ENCODE measurements around the gene KCNIP4.

Gene KCNIP4

GRCh38 chr4:20901851-20902250 is 1046.7 kb downstream of the KCNIP4 start:
- no peak for DNase-seq (ENCODE audit: low spot score)
- TF ChIP-seq, protein P1, sequence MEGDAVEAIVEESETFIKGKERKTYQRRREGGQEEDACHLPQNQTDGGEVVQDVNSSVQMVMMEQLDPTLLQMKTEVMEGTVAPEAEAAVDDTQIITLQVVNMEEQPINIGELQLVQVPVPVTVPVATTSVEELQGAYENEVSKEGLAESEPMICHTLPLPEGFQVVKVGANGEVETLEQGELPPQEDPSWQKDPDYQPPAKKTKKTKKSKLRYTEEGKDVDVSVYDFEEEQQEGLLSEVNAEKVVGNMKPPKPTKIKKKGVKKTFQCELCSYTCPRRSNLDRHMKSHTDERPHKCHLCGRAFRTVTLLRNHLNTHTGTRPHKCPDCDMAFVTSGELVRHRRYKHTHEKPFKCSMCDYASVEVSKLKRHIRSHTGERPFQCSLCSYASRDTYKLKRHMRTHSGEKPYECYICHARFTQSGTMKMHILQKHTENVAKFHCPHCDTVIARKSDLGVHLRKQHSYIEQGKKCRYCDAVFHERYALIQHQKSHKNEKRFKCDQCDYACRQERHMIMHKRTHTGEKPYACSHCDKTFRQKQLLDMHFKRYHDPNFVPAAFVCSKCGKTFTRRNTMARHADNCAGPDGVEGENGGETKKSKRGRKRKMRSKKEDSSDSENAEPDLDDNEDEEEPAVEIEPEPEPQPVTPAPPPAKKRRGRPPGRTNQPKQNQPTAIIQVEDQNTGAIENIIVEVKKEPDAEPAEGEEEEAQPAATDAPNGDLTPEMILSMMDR (IDR thresholded peaks at IDR 0.05) = no peak
- H3K27ac ChIP-seq = no peak overlapping the region

DNA sequence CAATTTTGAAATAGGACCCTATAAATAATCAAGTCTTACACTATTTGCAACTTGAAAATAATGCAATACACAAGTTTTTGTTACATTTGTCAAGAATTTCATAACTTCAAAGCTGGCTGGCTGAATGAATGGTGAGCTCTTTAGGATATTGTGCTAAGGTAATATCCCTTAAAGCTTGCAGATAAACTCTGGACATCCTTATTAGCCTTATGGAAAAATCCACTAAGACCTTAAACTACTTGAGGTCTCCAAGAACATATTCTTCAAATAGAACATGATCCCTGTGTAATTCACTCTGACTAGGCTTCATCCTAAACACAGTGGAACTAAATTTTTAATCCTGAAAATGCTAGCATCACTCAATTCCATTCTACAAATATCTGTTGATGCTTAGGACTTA is 1049.0 kb downstream of the KCNIP4 start:
- H3K4me3 ChIP-seq = no peak overlapping the region
- H3K27ac ChIP-seq = no peak overlapping the region
- TF ChIP-seq, protein P1 (IDR thresholded peaks at IDR 0.05) = no peak
- DNase-seq (ENCODE audit: low spot score) = no peak

More at GRCh38 chr4:20901851-20902250, 1046.7 kb downstream of the KCNIP4 start:
- no peak overlapping the region for H3K4me3 ChIP-seq

GRCh38 chr4:20895988-20896387 is 1052.6 kb downstream of the KCNIP4 start:
- TF ChIP-seq, protein P1 (IDR thresholded peaks at IDR 0.05) = no peak
- DNase-seq (ENCODE audit: low spot score) = no peak
- H3K4me3 ChIP-seq = no peak overlapping the region
- H3K27ac ChIP-seq = no peak overlapping the region

DNA sequence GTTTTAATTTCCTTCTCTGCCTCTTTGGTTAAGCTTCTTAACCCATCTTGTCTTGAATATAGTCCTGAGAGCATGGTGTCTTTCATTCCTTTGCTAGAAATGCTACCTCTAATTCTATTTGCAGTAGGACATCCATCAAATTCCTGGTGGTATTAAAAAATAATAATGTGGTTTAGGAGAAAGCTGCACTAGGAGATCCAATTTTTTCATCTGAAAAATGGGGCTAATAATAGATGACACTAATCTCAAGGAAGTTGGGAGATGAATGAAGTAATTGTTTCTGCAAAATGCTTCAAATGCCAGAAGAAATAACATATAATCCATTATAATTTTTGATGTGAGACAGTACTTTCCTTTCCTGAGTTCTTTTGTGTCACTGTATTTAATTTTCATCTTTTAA is 1053.4 kb downstream of the KCNIP4 start:
- no peak for DNase-seq (ENCODE audit: low spot score)
- H3K27ac ChIP-seq = no peak overlapping the region

GRCh38 chr4:20890761-20891160 is 1057.8 kb downstream of the KCNIP4 start:
- DNase-seq (ENCODE audit: low spot score) = no peak
- H3K4me3 ChIP-seq = no peak overlapping the region
- no peak overlapping the region for H3K27ac ChIP-seq
- TF ChIP-seq, protein P1 (IDR thresholded peaks at IDR 0.05) = no peak

More for the DNA sequence above, 1053.4 kb downstream of the KCNIP4 start:
- no peak overlapping the region for H3K4me3 ChIP-seq
- TF ChIP-seq, protein P1 (IDR thresholded peaks at IDR 0.05) = no peak

- DNase-seq (ENCODE audit: low spot score) = no peak
- TF ChIP-seq, protein P1 (IDR thresholded peaks at IDR 0.05) = no peak
- Histone ChIP-seq H3K27ac (no peak overlapping the region), H3K4me3 (no peak overlapping the region)
Observed at GRCh38 chr4:20889901-20890300, 1058.7 kb downstream of the KCNIP4 start.

- TF ChIP-seq, protein P1 (IDR thresholded peaks at IDR 0.05) = no peak
- Histone ChIP-seq H3K4me3 (no peak overlapping the region), H3K27ac (no peak overlapping the region)
- DNase-seq (ENCODE audit: low spot score) = no peak
Observed at GRCh38 chr4:20883677-20884076, 1064.9 kb downstream of the KCNIP4 start.

All from coronary artery (tissue), 2 donors.